A549 (cell line): ENCODE results near the gene S100A9. TPM values are rescaled to one million over a fixed set of nuclear protein-coding genes. Genes with fewer than 3 reads are reported as not detected.
A peak's percentile ranks its signal among the peaks of the same experiment; 100 is the strongest.

Source experiments
- ATAC-seq, 2 experiments: fragments of 200-7000 bp in 1 of 2; fragments of >200 bp in 1 of 2; cut with Nextera tagmentation in 1 of 2; cut with Tn5 transposase in 1 of 2; 3 replicates each; pipeline versions ENCODE4 v1.8.0 to v1.9.1; 2018 to 2020; ENCODE audit warnings: mild to moderate bottlenecking in 1 of 2, moderate library complexity in 1 of 2
- CTCF ChIA-PET: fragments of 300-600 bp; sonication (Branson Sonifier 250); formaldehyde crosslinking; extraction: SDS; loops from one replicate; lab custom pipeline; 2021; ENCODE audit warnings: antibody characterized with exemption, inconsistent platforms; lab: Yijun Ruan, JAX
- POLR2A ChIA-PET: fragments of 350-600 bp; formaldehyde crosslinking; extraction: SDS; loops from one replicate; lab custom pipeline; 2021; ENCODE audit warnings: antibody characterized with exemption, inconsistent platforms; lab: Yijun Ruan, JAX
- DNase-seq, 2 experiments: peaks; one replicate each; pipeline versions ENCODE4 v3.0.0 to v3.0.0-alpha.2; 2011 to 2016; ENCODE audit warnings: low read depth in 1 of 2, low spot score in 1 of 2
- FAIRE-seq: peaks from 2 replicates; lab custom pipeline; 2011; peaks lifted over from hg19 to GRCh38; lab: Jason Lieb, UNC
- H3K27ac ChIP-seq, 2 experiments: fragments of >200 bp; sonication (Bioruptor Twin); formaldehyde crosslinking; 3 replicates each; pipeline ENCODE4 v1.5.1; 2016 to 2017
- H3K4me1 ChIP-seq: fragments of >200 bp; sonication (Bioruptor Twin); formaldehyde crosslinking; 3 replicates; pipeline ENCODE4 v1.6.1; 2016
- H3K4me2 ChIP-seq: fragments of >200 bp; sonication (Bioruptor Twin); formaldehyde crosslinking; 3 replicates; pipeline ENCODE4 v1.6.1; 2016
- H3K4me3 ChIP-seq: fragments of >200 bp; sonication (Bioruptor Twin); formaldehyde crosslinking; 3 replicates; pipeline ENCODE4 v1.5.1; 2016
- H3K9me3 ChIP-seq: fragments of >200 bp; sonication (Bioruptor Twin); formaldehyde crosslinking; 3 replicates; pipeline ENCODE4 v1.6.1; 2016
- BCL3 ChIP-seq: fragments of >200 bp; sonication (Bioruptor Twin); formaldehyde crosslinking; IDR thresholded peaks from 3 replicates; pipeline ENCODE4 v1.6.1; 2016
- CHD4 ChIP-seq: fragments of 200-600 bp; sonication (generic); IDR thresholded peaks from 2 replicates; pipeline ENCODE4 v1.6.1; 2016; ENCODE audit warnings: antibody characterized with exemption, mild to moderate bottlenecking, borderline replicate concordance
- CTCF ChIP-seq: fragments of >200 bp; sonication (Bioruptor Twin); formaldehyde crosslinking; IDR thresholded peaks from 3 replicates; pipeline ENCODE4 v1.5.1; 2016
- EHF ChIP-seq: fragments of 250-450 bp; sonication (Bioruptor Pico); IDR thresholded peaks from 2 replicates; pipeline ENCODE4 v1.5.0; 2020; ENCODE audit warnings: mild to moderate bottlenecking
- ELK1 ChIP-seq: fragments of 150-350 bp; IDR thresholded peaks from 2 replicates; pipeline ENCODE4 v1.6.1; 2014; ENCODE audit warnings: low read depth, mild to moderate bottlenecking, low read length
- ESRRA ChIP-seq: fragments of 150-350 bp; IDR thresholded peaks from 2 replicates; pipeline ENCODE4 v1.6.1; 2014; ENCODE audit warnings: mild to moderate bottlenecking, low read length, borderline replicate concordance
- FOXS1 ChIP-seq: fragments of 250-450 bp; sonication (Bioruptor Pico); IDR thresholded peaks from 2 replicates; pipeline ENCODE4 v1.5.0; 2020; ENCODE audit warnings: mild to moderate bottlenecking, moderate library complexity
- HDAC2 ChIP-seq: fragments of 200-600 bp; sonication (generic); IDR thresholded peaks from 2 replicates; pipeline ENCODE4 v1.6.1; 2016
- HES2 ChIP-seq: fragments of >200 bp; sonication (Bioruptor Twin); formaldehyde crosslinking; IDR thresholded peaks from 2 replicates; pipeline ENCODE4 v1.6.1; 2016
- HEYL ChIP-seq: fragments of 250-450 bp; sonication (Bioruptor Pico); IDR thresholded peaks from 2 replicates; pipeline ENCODE4 v1.8.0; 2021; ENCODE audit warnings: mild to moderate bottlenecking, moderate library complexity
- HOXB13 ChIP-seq: fragments of 250-450 bp; sonication (Bioruptor Pico); IDR thresholded peaks from 2 replicates; pipeline ENCODE4 v1.5.0; 2020; ENCODE audit warnings: low read depth, mild to moderate bottlenecking, moderate library complexity
- HOXB5 ChIP-seq: fragments of 250-450 bp; sonication (Bioruptor Pico); IDR thresholded peaks from 2 replicates; pipeline ENCODE4 v1.5.0; 2020; ENCODE audit warnings: mild to moderate bottlenecking, moderate library complexity
- JUN ChIP-seq, 2 experiments: fragments of >200 bp; sonication (Bioruptor Twin); formaldehyde crosslinking; IDR thresholded peaks; 2 replicates in 1 of 2; 3 replicates in 1 of 2; pipeline ENCODE4 v1.6.1; 2016 to 2017
- JUNB ChIP-seq: fragments of >200 bp; sonication (Bioruptor Twin); formaldehyde crosslinking; IDR thresholded peaks from 2 replicates; pipeline ENCODE4 v1.6.1; 2016
- MAX ChIP-seq: IDR thresholded peaks from 2 replicates; pipeline ENCODE4 v1.6.1; 2012
- MYC ChIP-seq: IDR thresholded peaks from 2 replicates; pipeline ENCODE4 v1.6.1; 2012; ENCODE audit warnings: mild to moderate bottlenecking, inconsistent platforms, low read length, improper control_type of control experiment, borderline replicate concordance
- NFE2L2 ChIP-seq: fragments of 150-350 bp; conservative IDR thresholded peaks from 2 replicates; pipeline ENCODE4 v1.6.1; 2014; ENCODE audit warnings: low read length
- NR3C1 ChIP-seq: fragments of >200 bp; sonication (Bioruptor Twin); formaldehyde crosslinking; IDR thresholded peaks from 3 replicates; pipeline ENCODE4 v1.6.1; 2017
- PBX3 ChIP-seq: IDR thresholded peaks from 2 replicates; pipeline ENCODE4 v1.6.1; 2012
- POLR2A ChIP-seq: IDR thresholded peaks from 2 replicates; pipeline ENCODE4 v1.6.1; 2012; ENCODE audit warnings: mild to moderate bottlenecking, low read length
- RAD21 ChIP-seq, 2 experiments: fragments of >200 bp in 1 of 2; sonication (Bioruptor Twin) in 1 of 2; formaldehyde crosslinking in 1 of 2; IDR thresholded peaks in 1 of 2; conservative IDR thresholded peaks in 1 of 2; 2 replicates in 1 of 2; 3 replicates in 1 of 2; pipeline ENCODE4 v1.6.1; 2012 to 2018; ENCODE audit warnings: inconsistent platforms in 1 of 2
- RNF2 ChIP-seq: fragments of 200-600 bp; sonication (generic); IDR thresholded peaks from 2 replicates; pipeline ENCODE4 v1.6.1; 2016; ENCODE audit warnings: low read depth, mild to moderate bottlenecking, antibody characterized with exemption, moderate library complexity, borderline replicate concordance
- TFCP2L1 ChIP-seq: fragments of 250-450 bp; sonication (Bioruptor Pico); IDR thresholded peaks from 2 replicates; pipeline ENCODE4 v1.5.0; 2021; ENCODE audit warnings: mild to moderate bottlenecking
- ZFP36 ChIP-seq: fragments of 450-650 bp; IDR thresholded peaks from 2 replicates; pipeline ENCODE4 v1.6.1; 2014; ENCODE audit warnings: borderline replicate concordance; ENCODE audit not compliant: partially characterized antibody
- ZSCAN20 ChIP-seq: fragments of 250-450 bp; sonication (Bioruptor Pico); IDR thresholded peaks from 2 replicates; pipeline ENCODE4 v1.8.0; 2022; ENCODE audit warnings: mild to moderate bottlenecking, moderate library complexity
- WGBS: methylation state at CpG from one replicate; pipeline ENCODE4 v1.1.6; 2017; ENCODE audit errors: missing lambda C conversion rate; 5-methylcytosine and 5-hydroxymethylcytosine counted together
- polyA plus RNA-seq, 4 experiments: library from polyadenylated mRNA; depleted of rRNA in 3 of 4; stranded (reverse); fragments of >200 nt; fragmentation: RNase III in 1 of 4; extraction: RNeasy Plus Mini Kit Qiagen cat#74134 plus additional on column Dnase treatment in 1 of 4; gene quantifications; 2 replicates in 3 of 4; 3 replicates in 1 of 4; pipeline ENCODE4 v1.2.3, GENCODE V29; 2011 to 2017

Gene S100A9
- polyA plus RNA-seq, 2 of the 4 experiments (the other 2 are of a cell fraction) = 0.90 to 3.1 TPM

- CTCF ChIA-PET = interaction anchor here (1.1 to 3.0 kb wide), 8 partner anchors 30 to 104 kb away, joined by 3 to 23 read pairs (median 6); partner anchors contain the start of gene S100A9
- 31% methylated on average over 7 of the region's 7 CpGs for WGBS
- no peak for TF ChIP-seq HOXB13
- no peak for TF ChIP-seq ELK1
- no peak for TF ChIP-seq BCL3
- TF ChIP-seq CHD4 = no peak
- no peak for TF ChIP-seq MAX
- TF ChIP-seq ESRRA = no peak
- TF ChIP-seq ZSCAN20 (CRISPR knock-in tag) = no peak
- no peak for TF ChIP-seq CTCF
- no peak for TF ChIP-seq POLR2A
- no peak for TF ChIP-seq TFCP2L1 (CRISPR knock-in tag)
Measured at GRCh38 chr1:153399401-153400055, 41.9 kb downstream of the S100A9 start.

GRCh38 chr1:153400244-153400643, 42.6 kb downstream of the S100A9 start:
- TF ChIP-seq RAD21 (conservative IDR thresholded peaks at IDR 0.05 in 1 of 2, IDR thresholded peaks at IDR 0.05 in 1 of 2) = peak; percentile 17 to 31; a peak in 2 of 5 replicates
- no peak for TF ChIP-seq HDAC2
- CTCF ChIA-PET = interaction anchor here (1.1 to 3.0 kb wide), 8 partner anchors 29 to 104 kb away, joined by 3 to 23 read pairs (median 6); partner anchors contain the start of gene S100A9
- Histone ChIP-seq H3K27ac (no peak overlapping the region), H3K9me3 (0 out of 3 replicates have a peak, but pooled peaks cover 4% of the 10 kb centered on the region), H3K4me1 (no peaks in the 10 kb centered on the region), H3K4me2 (no peak overlapping the region), H3K4me3 (no peak overlapping the region)
- POLR2A ChIA-PET = no interaction called here
- DNase-seq = no peak
- no peak for FAIRE-seq
- 15% methylated on average over 5 of the region's 5 CpGs for WGBS
- ATAC-seq = peak in 1 of 2 experiments; percentile 57; a peak in 2 of 6 replicates

More at GRCh38 chr1:153399401-153400055, 41.9 kb downstream of the S100A9 start:
- FAIRE-seq (no peak), ATAC-seq (no peak), DNase-seq (no peak)
- H3K9me3 ChIP-seq = no peaks in the 10 kb centered on the region
- no peak overlapping the region for H3K4me2 ChIP-seq
- no peak overlapping the region for H3K4me3 ChIP-seq
- no peaks in the 10 kb centered on the region for H3K4me1 ChIP-seq
- POLR2A ChIA-PET = no interaction called here
- no peak overlapping the region for H3K27ac ChIP-seq

- FAIRE-seq (no peak), ATAC-seq (no peak), DNase-seq (no peak)
- no peak overlapping the region for H3K27ac ChIP-seq
- H3K9me3 ChIP-seq = 0 out of 3 replicates have a peak, but pooled peaks cover 4% of the 10 kb centered on the region
- H3K4me3 ChIP-seq = no peak overlapping the region
- no peak overlapping the region for H3K4me2 ChIP-seq
- WGBS = 19% methylated on average over 9 of the region's 9 CpGs
- ChIA-PET CTCF (interaction anchor here (3.8 kb wide), 1 partner anchor 48 kb away, joined by 15 read pairs; no protein-coding TSS in a partner anchor), POLR2A (interaction anchor here (0.5 kb wide), 1 partner anchor 1290 kb away, joined by 4 read pairs; no protein-coding TSS in a partner anchor)
- H3K4me1 ChIP-seq = no peaks in the 10 kb centered on the region
- TF ChIP-seq PBX3 (no peak), ZFP36 (no peak), CTCF (no peak), RNF2 (no peak), HES2 (no peak), JUN (IDR thresholded peaks at IDR 0.05) (no peak), HEYL (CRISPR knock-in tag) (no peak), HOXB5 (no peak), EHF (CRISPR knock-in tag) (no peak), HDAC2 (no peak), FOXS1 (CRISPR knock-in tag) (no peak), TFCP2L1 (CRISPR knock-in tag) (no peak), ZSCAN20 (CRISPR knock-in tag) (no peak), NFE2L2 (no peak), MYC (no peak), JUNB (no peak), NR3C1 (no peak)
Measured at GRCh38 chr1:153401461-153401860, 43.8 kb downstream of the S100A9 start.
